ENCODE measurements around the gene ATG4A.

- TF ChIP-seq CTCF (conservative IDR thresholded peaks at IDR 0.05 in 1 of 2, IDR thresholded peaks at IDR 0.05 in 1 of 2; ENCODE audit: low read depth in 1 of 2, low read length in 2 of 2): no peak
- TF ChIP-seq EZH2 (IDR thresholded peaks at IDR 0.05; ENCODE audit: low read length, missing control alignments): no peak
These were observed 80.1 kb downstream of the ATG4A start for GRCh38 chrX:108171671-108172070.
